ENCODE data around the gene LGI4.

LGI4 gene

DNA sequence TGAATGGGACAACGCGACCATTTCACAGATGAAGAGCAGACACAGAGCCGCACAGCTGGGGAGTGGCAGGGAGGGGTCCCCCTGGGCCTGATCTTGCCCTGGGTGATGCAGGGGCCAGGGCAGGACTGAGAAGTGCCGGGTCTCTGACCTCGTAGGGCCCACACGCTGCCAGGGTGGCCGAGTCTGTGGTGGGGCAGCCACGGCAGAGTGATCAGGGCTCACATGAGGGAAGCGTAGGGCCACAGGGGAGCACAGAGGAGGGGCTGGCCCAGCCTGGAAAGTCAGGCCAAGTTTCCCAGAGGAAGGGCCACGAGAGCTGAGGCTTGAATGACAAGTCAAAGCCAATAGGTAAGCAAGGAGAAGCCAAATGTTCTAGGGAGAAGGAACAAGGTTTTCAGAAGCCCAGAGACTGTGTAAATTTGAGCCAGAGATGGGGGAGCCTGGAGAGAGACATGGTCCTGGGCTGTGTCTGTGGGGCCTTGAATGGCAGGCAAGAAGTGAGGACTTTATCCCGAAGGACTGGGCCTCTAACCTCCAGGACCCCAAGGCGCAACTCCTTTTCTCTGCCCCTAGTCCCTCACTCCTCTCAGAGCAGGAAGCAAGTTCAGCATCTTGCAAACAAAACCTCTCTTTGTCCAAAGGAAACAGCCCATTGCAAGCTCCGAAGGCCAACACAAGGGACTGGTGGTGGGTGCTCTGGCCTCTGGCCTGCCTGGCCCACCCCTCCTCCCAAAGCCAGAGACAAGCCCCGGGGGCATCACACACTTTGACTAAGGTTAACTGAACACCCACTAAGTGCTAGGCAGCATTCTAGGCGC, 51.0 kb downstream of the LGI4 start:
- no peak for TF ChIP-seq CTCF (IDR thresholded peaks at IDR 0.05; ENCODE audit: control insufficient read depth, extremely low read depth, insufficient read depth)
- H3K4me3 ChIP-seq (ENCODE audit: low read depth, low read length) = no peak overlapping the region
- no peak for DNase-seq (ENCODE audit: low read depth)

DNA sequence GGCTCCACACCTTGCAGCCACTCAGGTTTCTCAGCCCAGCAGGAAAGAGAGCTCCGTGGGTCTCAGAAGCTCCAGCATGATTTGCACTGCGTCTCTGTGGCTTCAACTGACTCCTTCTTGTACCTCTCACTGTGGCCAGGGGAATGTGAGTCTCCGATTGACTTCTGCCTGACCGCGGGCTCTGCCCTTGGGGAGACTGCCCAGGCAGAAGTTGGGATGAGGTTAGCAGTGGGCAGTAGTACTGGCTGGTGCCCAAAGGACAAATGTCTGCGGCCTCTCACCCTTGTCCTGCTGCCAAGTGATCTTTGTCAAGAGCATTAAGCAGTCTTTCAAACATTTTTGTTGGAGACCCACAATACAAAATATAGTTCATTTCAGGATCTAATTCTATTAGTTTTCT, 53.7 kb downstream of the LGI4 start:
- TF ChIP-seq CTCF (IDR thresholded peaks at IDR 0.05; ENCODE audit: control insufficient read depth, extremely low read depth, insufficient read depth) = no peak
- no peak overlapping the region for H3K4me3 ChIP-seq (ENCODE audit: low read depth, low read length)
- DNase-seq (ENCODE audit: low read depth) = no peak

DNA sequence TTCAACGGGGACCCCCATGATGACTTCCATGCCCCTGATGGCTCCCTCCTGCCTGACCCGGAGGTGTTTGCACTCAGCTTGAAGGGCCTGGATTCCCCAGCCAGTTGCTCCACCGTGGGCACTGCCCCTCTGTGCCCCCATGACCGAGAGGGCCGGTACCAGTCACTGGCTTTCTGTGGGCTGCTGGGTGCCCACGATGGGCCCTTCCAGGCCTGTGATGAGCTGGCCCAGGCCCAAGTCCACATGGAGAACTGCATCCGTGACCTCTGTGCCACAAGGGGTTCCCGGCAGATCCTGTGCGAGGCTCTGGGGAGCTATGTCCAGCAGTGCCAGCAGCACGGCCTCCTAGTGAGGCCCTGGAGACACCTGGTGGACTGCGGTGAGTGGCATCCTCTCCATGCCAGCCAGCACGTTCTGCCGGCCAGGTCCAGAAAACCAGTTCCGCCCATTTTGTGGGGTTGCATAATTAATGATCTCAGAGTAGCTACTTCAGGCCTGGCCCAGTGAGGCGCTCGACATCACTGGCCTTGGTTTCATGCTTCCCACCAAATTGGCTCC, 54.2 kb downstream of the LGI4 start:
- TF ChIP-seq CTCF (IDR thresholded peaks at IDR 0.05; ENCODE audit: control insufficient read depth, extremely low read depth, insufficient read depth) = 0 out of 2 replicates have a peak, but pooled peaks have one; percentile 9
- DNase-seq (ENCODE audit: low read depth) = peak; percentile 10

GRCh38 chr19:35079826-35080225, 55.0 kb downstream of the LGI4 start:
- no peak for DNase-seq (ENCODE audit: low read depth)
- H3K4me3 ChIP-seq (ENCODE audit: low read depth, low read length) = no peak overlapping the region
- no peak for TF ChIP-seq CTCF (IDR thresholded peaks at IDR 0.05; ENCODE audit: control insufficient read depth, extremely low read depth, insufficient read depth)

More for the DNA sequence above, 54.2 kb downstream of the LGI4 start:
- no peak overlapping the region for H3K4me3 ChIP-seq (ENCODE audit: low read depth, low read length)

DNA sequence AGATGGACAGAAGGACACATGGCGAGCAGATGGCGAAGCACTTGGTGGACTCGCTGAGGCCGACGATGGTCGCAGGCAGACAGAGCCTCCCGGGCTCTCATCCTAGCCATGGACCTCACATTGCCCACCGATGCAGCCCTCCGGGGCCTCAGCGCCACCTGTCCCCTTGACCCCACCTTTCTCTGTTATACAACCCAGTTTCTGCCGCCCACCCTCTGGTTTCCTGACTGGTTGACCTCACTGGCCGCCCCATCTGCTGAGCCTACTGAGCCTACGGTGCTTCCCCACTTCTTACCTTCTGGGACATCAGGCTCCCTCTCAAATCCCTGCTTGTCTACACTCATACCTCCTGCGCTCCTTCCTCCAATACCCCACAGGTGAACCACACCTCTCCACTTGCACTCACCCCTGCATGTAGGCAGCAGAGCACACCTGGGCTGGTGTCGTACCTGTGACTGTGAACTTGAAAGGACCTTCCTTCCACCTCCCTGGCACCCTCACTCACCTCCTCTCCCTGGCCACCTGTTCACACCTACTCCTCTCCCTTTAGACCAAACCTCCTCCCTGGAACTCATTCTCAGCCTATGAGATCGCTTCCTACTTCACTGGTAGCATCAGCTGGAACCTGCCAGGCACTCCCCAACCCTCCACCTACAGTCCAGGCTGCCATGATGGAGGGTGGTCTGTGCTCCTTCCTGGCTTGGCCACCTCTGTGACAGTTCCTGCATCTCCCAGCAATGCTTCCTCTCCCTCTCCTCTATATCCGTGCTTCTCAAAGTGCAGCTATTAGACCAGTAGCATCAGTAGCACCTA, 57.2 kb downstream of the LGI4 start:
- TF ChIP-seq CTCF (IDR thresholded peaks at IDR 0.05; ENCODE audit: control insufficient read depth, extremely low read depth, insufficient read depth) = no peak
- H3K4me3 ChIP-seq (ENCODE audit: low read depth, low read length) = no peak overlapping the region
- no peak for DNase-seq (ENCODE audit: low read depth)

DNA sequence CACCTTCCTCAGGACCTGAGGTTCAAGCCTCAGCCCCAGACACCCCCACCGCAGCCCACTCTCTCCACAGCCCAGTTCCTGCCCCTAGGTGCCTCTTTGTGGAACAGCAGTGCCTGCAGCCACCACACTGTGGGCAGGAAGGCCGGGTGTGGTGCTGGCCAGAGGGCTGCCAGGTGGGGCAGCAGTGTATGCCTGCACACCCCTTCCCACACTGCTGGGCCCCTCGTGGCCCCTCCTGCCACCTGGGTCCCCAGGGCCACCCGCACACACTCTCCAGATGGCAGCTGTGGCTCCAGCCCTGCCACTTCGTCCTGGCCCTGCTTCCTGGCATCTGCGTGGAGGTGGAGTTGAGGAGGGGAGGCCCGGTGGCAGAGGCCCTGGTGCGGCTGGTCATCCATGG, 58.2 kb downstream of the LGI4 start:
- DNase-seq (ENCODE audit: low read depth) = no peak
- no peak for TF ChIP-seq CTCF (IDR thresholded peaks at IDR 0.05; ENCODE audit: control insufficient read depth, extremely low read depth, insufficient read depth)
- H3K4me3 ChIP-seq (ENCODE audit: low read depth, low read length) = no peak overlapping the region

All from LNCaP clone FGC (cell line).